PFSK-1 (cell line): Measurements from ENCODE around the gene NOL4L.

Experiments
- POLR2AphosphoS5 ChIP-seq: IDR thresholded peaks from 2 replicates; pipeline ENCODE4 v1.6.1; 2012; ENCODE audit warnings: low read depth, mild to moderate bottlenecking, control low read depth, low read length, moderate library complexity
- SIN3A ChIP-seq: IDR thresholded peaks from 2 replicates; pipeline ENCODE4 v1.6.1; 2012; ENCODE audit warnings: mild to moderate bottlenecking, low read length, moderate library complexity, borderline replicate concordance; ENCODE audit not compliant: insufficient read depth
- TF ChIP-seq, protein P1 (sequence below), 2 experiments: IDR thresholded peaks; 2 replicates each; pipeline versions ENCODE4 v1.6.1 to v1.8.0; 2011 to 2012; ENCODE audit warnings: low read depth in 2 of 2, low read length in 2 of 2, control low read depth in 1 of 2, inconsistent platforms in 1 of 2, mild to moderate bottlenecking in 1 of 2, moderate library complexity in 1 of 2; ENCODE audit not compliant: insufficient read depth in 1 of 2

DNA sequence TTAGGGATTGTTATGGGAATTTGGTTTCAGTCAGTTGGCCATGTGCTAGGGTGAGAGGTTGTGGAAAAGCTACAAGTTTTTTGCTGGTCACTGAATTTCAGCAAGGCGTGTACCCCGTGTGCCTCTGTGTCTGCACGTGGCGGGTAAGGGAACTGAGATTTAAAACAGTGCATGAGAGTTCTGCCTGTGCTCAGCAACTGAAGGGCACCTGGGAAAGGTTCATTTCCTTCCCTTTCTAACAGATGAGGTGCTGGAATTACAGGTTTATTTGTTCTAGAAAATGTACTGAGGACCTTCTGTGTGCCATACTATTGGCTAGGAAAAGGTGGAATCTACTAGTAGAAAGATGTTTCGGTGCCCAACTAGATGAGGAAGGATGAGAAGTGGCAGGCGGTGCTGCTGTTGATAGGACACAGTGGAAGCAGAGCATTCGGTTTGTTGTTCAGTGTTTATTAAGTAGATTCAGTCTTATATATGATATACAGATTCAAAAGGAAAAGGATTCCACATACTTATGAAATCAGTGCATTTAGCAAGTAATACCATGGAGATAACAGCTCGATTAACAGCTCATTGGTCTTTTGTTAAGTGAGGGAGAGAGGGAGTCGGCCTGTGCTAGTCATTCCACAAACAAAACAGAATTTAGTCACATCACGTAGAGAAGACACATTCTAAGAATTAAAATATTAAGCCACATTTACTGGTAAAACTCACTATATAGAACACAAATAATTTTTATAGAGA is 142.3 kb downstream of the NOL4L start:
- 0 out of 2 replicates have a peak, but pooled peaks have one; percentile 10 for TF ChIP-seq POLR2AphosphoS5
- TF ChIP-seq, protein P1, sequence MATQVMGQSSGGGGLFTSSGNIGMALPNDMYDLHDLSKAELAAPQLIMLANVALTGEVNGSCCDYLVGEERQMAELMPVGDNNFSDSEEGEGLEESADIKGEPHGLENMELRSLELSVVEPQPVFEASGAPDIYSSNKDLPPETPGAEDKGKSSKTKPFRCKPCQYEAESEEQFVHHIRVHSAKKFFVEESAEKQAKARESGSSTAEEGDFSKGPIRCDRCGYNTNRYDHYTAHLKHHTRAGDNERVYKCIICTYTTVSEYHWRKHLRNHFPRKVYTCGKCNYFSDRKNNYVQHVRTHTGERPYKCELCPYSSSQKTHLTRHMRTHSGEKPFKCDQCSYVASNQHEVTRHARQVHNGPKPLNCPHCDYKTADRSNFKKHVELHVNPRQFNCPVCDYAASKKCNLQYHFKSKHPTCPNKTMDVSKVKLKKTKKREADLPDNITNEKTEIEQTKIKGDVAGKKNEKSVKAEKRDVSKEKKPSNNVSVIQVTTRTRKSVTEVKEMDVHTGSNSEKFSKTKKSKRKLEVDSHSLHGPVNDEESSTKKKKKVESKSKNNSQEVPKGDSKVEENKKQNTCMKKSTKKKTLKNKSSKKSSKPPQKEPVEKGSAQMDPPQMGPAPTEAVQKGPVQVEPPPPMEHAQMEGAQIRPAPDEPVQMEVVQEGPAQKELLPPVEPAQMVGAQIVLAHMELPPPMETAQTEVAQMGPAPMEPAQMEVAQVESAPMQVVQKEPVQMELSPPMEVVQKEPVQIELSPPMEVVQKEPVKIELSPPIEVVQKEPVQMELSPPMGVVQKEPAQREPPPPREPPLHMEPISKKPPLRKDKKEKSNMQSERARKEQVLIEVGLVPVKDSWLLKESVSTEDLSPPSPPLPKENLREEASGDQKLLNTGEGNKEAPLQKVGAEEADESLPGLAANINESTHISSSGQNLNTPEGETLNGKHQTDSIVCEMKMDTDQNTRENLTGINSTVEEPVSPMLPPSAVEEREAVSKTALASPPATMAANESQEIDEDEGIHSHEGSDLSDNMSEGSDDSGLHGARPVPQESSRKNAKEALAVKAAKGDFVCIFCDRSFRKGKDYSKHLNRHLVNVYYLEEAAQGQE (IDR thresholded peaks at IDR 0.05; ENCODE audit: insufficient read depth in 1 of 2, low read depth in 2 of 2, low read length in 2 of 2), result no peak
- no peak for TF ChIP-seq SIN3A
